ENCODE results near the gene PPM1M.

The PPM1M gene

GRCh38 chr3:52245322-52246263, at the start of gene PPM1M:
PPM1M (plus strand) TSS chr3:52245759; CDS start chr3:52245825, 66 bp downstream.
- no peak for DNase-seq

- DNase-seq = no peak
Measured at GRCh38 chr3:52195823-52196331, 49.7 kb upstream of the PPM1M start.

GRCh38 chr3:52196977-52197376, 48.6 kb upstream of the PPM1M start:
- no peak for DNase-seq

GRCh38 chr3:52197499-52197841, 48.1 kb upstream of the PPM1M start:
- no peak for DNase-seq

- DNase-seq = peak; percentile 16 to 77
Measured at GRCh38 chr3:52197842-52198625, 47.5 kb upstream of the PPM1M start, which contains the start of gene ALAS1. ALAS1 (plus strand) TSS chr3:52198160; CDS start chr3:52199242, 1,082 bp downstream.

GRCh38 chr3:52198643-52199608, 46.6 kb upstream of the PPM1M start:
- no peak for DNase-seq

GRCh38 chr3:52200981-52201679, 44.4 kb upstream of the PPM1M start:
- no peak for DNase-seq

- DNase-seq = no peak
Measured at GRCh38 chr3:52202384-52203077, 43.0 kb upstream of the PPM1M start.

GRCh38 chr3:52203701-52204100, 41.9 kb upstream of the PPM1M start:
- no peak for DNase-seq

GRCh38 chr3:52204337-52205073, 41.1 kb upstream of the PPM1M start:
- DNase-seq = no peak

GRCh38 chr3:52205727-52206372, 39.7 kb upstream of the PPM1M start:
- no peak for DNase-seq

GRCh38 chr3:52208556-52208955, 37.0 kb upstream of the PPM1M start:
- DNase-seq = no peak

- DNase-seq = no peak
Measured at GRCh38 chr3:52210037-52210436, 35.5 kb upstream of the PPM1M start.

- DNase-seq = no peak
Measured at GRCh38 chr3:52210550-52211046, 35.0 kb upstream of the PPM1M start.

- DNase-seq = no peak
Measured at GRCh38 chr3:52211268-52211891, 34.2 kb upstream of the PPM1M start.

GRCh38 chr3:52213005-52213404, 32.6 kb upstream of the PPM1M start:
- no peak for DNase-seq

GRCh38 chr3:52213901-52214300, 31.7 kb upstream of the PPM1M start:
- no peak for DNase-seq

GRCh38 chr3:52215351-52215750, 30.2 kb upstream of the PPM1M start:
- no peak for DNase-seq
